Spleen (tissue), 7 donors: ENCODE results near the gene TACSTD2.

Source experiments
- CTCF ChIP-seq, 11 experiments: fragments of 200-600 bp in 7 of 11; fragments of 450-650 bp in 4 of 11; sonication (generic) in 4 of 11; IDR thresholded peaks in 8 of 11; conservative IDR thresholded peaks in 3 of 11; 1 replicate in 7 of 11; 2 replicates in 4 of 11; pipeline versions ENCODE4 v1.4.0 to v1.8.0; 2016 to 2021; ENCODE audit warnings: antibody characterized with exemption in 11 of 11, inconsistent platforms in 4 of 11, mild to moderate bottlenecking in 1 of 11
- POLR2AphosphoS5 ChIP-seq, 3 donors: sonication (generic); formaldehyde crosslinking; IDR thresholded peaks; one replicate each; pipeline ENCODE4 v1.5.1; 2017; ENCODE audit warnings: antibody characterized with exemption in 3 of 3
- donor health status: DM: no; HTN: no; CAD: no; lungs with moderate emphysema.
- donor health status: DM: no; HTN: no; CAD: no.
- donor health status: DM: no; HTN: no; CAD: no.

GRCh38 chr1:58597076-58597475 lies 20.0 kb upstream of the TACSTD2 start:
- TF ChIP-seq CTCF (IDR thresholded peaks at IDR 0.05 in 8 of 11, conservative IDR thresholded peaks at IDR 0.05 in 3 of 11) (no peak), POLR2AphosphoS5 (IDR thresholded peaks at IDR 0.05) (no peak)
